BE2C (cell line): Measurements from ENCODE around the gene COL27A1.

Source experiments
- DNase-seq: peaks from one replicate; pipeline ENCODE4 v3.0.0-alpha.2; 2020
- H3K27me3 ChIP-seq: fragments of 250-450 bp; sonication (Bioruptor Pico); 2 replicates; pipeline ENCODE4 v1.5.1; 2020; ENCODE audit warnings: mild to moderate bottlenecking
- H3K36me3 ChIP-seq: fragments of 250-450 bp; sonication (Bioruptor Pico); 2 replicates; pipeline ENCODE4 v1.5.1; 2020; ENCODE audit warnings: mild to moderate bottlenecking
- H3K4me1 ChIP-seq: fragments of 250-450 bp; sonication (Bioruptor Pico); 2 replicates; pipeline ENCODE4 v1.5.1; 2020
- H3K4me3 ChIP-seq: 2 replicates; pipeline ENCODE4 v1.5.1; 2011; ENCODE audit warnings: low read depth, low read length
- H3K9me3 ChIP-seq: fragments of 250-450 bp; sonication (Bioruptor Pico); 2 replicates; pipeline ENCODE4 v1.5.1; 2020
- CTCF ChIP-seq: IDR thresholded peaks from 2 replicates; pipeline ENCODE4 v1.5.1; 2012; ENCODE audit warnings: mild to moderate bottlenecking, low read depth, low read length

Gene COL27A1

GRCh38 chr9:114359801-114360200, 204.5 kb downstream of the COL27A1 start:
- Histone ChIP-seq H3K4me3 (no peak overlapping the region), H3K4me1 (no peaks in the 10 kb centered on the region), H3K36me3 (no peaks in the 10 kb centered on the region), H3K9me3 (no peaks in the 10 kb centered on the region), H3K27me3 (no peaks in the 10 kb centered on the region)
- TF ChIP-seq CTCF, result no peak
- DNase-seq, result no peak

GRCh38 chr9:114361542-114361941, 206.2 kb downstream of the COL27A1 start:
- no peaks in the 10 kb centered on the region for H3K27me3 ChIP-seq
- no peaks in the 10 kb centered on the region for H3K36me3 ChIP-seq
- no peaks in the 10 kb centered on the region for H3K9me3 ChIP-seq
- TF ChIP-seq CTCF, result no peak
- no peaks in the 10 kb centered on the region for H3K4me1 ChIP-seq
- no peak for DNase-seq
- no peak overlapping the region for H3K4me3 ChIP-seq
